Stimulated activated CD8-positive, alpha-beta memory T cell treated with anti-CD3 and anti-CD28 coated beads, Interleukin-4, amount 100 ng/mL, for 4 hours (primary cell): ENCODE data around the gene MAPK4.

ENCODE experiments used
- DNase-seq, 2 donors: peaks; one replicate each; pipeline ENCODE4 v3.0.0-alpha.2; 2020; ENCODE audit warnings: low read depth in 2 of 2, low spot score in 1 of 2

The MAPK4 gene

DNA sequence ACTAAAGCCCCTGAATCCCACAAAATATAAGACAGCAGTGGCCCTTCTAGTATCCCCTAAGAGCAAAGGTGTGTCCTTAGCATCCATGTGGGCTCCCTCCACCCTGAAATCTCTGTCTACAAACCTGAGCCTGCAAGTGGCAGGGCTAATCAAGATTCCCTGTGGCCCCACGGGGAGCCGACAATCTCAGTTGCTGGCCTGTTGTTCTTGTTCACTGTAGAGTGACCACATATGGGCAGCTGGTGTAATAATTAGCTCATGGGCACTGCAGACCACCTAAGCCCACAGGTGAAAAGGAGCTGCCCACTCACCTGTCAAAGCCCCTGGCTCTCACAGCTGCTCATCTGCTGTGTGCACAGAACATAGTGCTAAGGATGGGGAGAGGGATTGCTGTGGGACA, 157.7 kb downstream of the MAPK4 start:
- no peak for DNase-seq

DNA sequence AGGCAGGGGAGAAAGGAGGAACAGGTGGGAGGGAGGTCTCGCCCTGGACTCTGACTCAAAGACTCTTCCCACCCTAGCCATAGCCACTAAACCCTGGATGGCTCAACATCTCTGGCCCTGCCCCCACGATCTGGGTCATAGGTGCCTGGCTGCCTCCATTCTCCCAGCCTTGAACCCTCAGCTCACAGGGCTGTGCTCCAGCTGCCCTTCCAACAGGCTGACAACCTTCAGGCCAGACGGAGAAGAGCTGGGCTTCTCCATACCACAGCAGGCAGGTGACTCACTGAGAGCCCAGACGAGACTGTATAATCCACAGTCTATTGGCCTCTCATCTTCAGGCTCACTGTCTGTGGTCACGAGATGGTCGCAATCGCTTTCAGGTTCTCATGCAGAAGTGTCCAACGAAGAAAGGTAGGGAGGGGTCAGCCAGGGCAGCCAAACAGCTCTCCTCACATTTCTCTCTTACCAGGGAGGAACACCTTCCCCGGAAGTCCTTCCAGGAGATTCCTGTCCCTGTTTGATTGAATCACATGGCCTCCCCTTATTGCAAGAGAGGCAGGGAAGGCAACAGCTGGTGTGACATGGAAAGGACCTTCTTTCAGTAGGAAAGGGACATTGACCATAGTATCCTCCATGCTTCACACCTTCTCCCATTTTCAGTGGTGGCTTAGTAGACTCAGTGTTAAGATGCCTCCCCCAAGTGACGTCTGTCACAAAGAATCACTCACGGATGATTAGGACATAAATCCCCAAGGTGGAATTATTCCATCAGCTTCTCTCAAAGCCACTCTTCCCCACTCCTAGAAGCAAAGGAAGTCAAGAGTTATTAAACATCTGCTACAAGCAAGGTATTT, 159.8 kb downstream of the MAPK4 start:
- no peak for DNase-seq

DNA sequence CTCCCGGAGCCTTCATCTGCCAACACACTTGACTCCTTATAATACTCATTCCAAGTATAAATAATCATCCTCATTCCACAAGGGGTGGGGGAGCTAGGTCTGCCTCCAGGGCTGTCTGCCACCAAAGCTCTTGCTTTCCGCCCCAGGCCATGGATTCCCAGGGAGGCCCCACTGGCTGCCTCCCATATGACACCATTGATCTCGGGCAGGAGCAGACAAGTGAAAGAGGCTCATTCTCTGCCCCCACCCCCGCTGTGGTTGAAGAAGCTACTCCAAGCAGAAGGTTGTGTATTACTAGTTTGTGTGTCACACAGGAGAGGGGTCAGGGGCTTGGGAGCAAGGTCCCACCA, 160.4 kb downstream of the MAPK4 start:
- no peak for DNase-seq

DNA sequence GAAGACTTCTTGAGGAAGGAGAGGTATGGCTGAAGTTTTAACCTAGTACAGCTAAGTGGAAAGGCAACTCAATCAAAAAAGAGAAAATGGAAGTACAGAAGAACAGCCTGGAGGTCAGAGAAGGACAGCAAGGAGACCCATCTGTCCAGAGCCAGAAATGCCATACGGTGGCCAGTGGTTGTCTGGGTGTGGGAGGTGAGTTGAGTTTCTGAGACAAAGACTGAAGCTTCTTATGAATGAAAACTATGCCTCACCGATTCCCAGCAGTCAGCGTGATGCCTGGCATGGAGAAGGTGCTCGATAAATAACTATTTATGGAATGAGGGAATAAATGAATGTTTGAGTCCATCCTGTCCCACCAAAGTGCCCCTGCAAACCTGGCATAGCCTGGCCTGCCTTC, 161.1 kb downstream of the MAPK4 start:
- no peak for DNase-seq

DNA sequence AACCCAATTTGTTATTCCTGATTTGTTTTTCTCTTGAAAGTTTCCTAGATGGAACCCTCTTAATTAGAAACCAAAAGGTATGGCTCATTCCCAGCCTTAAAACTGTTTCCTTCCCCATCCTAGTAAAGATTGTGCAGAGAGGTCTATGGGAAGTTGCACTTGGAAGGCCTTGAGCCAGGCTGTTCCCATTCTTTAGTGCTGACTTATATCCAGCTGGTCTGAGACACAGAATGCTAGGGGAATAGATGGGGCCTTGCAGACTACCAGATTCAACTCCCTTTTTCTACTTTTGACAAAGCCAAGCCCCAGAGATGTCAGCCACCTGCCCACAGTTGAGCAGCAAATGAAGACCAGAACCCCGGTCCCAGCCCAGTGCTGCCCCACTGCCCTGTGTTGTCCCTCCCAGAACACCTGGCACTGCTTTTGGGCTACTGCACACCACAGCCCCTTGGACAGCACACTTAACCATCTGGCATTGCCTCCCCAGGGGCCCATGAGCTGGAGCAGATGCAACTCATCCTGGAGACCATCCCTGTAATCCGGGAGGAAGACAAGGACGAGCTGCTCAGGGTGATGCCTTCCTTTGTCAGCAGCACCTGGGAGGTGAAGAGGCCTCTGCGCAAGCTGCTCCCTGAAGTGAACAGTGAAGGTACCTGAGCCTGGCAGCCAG, 161.7 kb downstream of the MAPK4 start:
- no peak for DNase-seq

GRCh38 chr18:50722311-50722710, 162.4 kb downstream of the MAPK4 start:
- no peak for DNase-seq

GRCh38 chr18:50724751-50725151, 164.9 kb downstream of the MAPK4 start:
- DNase-seq = no peak

- no peak for DNase-seq
These were observed 167.2 kb downstream of the MAPK4 start for GRCh38 chr18:50726960-50727589.

- DNase-seq = no peak
These were observed 168.0 kb downstream of the MAPK4 start for GRCh38 chr18:50727721-50728471.

- DNase-seq = no peak
These were observed 169.5 kb downstream of the MAPK4 start for GRCh38 chr18:50729376-50729775.

DNA sequence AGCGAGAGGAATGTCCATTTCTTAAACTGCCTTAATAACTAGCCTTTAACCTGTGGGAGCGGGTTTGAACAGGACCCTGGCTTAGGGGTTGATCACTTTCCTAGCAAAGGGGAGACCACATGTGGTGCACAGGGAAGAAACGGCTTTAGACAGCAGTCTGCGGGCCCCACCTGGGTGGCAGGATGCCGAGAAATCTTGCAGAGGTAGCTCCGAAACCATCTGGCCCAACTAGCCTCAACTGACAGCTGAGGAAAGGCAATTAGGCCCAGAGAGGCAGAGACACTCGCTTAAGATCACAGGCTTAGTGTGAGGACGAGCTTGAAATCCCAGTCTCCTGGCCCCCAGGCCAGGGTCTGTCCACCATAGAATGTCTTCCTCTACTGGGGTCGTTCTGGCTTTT, 170.1 kb downstream of the MAPK4 start:
- DNase-seq = no peak

DNA sequence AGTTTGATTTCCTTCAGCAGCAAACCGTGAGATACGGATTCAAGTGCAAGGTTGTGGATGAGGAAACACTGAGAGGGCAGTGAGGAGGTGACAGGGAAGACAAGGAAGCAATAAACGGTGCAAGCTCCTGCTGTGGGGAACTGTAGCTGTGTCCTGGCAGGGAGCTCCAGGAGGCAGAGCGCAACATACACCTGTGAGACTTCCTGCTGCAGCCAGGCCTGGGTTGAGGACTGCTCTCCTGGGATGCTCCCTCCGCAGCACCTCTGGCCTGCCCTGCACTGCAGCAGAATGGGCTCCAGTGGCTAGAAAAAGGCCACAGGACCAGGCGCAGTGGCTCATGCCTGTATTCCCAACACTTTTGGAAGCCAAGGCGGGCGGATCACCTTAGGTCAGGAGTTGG, 174.5 kb downstream of the MAPK4 start:
- DNase-seq = no peak

DNA sequence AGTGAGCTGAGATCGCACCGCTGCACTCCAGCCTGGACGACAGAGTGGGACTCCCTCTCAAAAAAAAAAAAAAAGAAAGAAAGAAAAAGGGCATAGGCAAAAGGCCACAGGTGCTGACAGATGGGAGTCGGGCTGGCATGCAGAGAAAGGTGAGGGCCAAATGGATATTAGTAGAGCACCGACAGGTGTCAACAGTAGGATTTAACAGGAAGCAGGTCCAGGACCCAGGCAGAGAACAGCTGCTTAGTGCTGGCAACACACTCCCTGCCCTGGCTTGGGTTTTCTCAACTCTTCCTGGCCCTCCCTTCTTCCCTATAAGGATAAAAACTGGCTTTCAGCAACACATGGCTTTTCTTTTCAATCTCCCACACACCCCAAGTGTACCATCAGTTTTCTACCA, 175.0 kb downstream of the MAPK4 start:
- no peak for DNase-seq

GRCh38 chr18:50737127-50737526, 177.2 kb downstream of the MAPK4 start:
- DNase-seq = no peak

- no peak for DNase-seq
These were observed 178.3 kb downstream of the MAPK4 start for GRCh38 chr18:50738098-50738757.

DNA sequence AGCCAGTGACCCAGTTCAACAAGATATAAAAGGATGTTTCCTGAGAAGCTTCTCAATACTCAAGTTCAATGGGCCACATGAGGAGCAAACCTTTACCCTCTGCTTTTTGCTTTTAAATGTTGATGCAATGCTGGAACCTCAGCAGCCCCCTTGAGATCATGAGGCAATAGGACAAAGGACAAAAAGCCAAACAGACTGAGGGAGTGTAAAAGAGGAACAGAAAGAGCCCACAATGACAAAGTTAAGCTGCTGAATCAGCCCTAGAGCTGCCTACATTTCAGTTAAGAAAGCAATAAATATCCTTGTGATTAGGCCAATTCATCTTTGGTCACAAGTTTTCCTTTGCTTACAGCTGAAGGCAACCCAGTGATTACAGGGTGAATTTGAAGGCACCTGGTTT, 183.1 kb downstream of the MAPK4 start:
- no peak for DNase-seq

DNA sequence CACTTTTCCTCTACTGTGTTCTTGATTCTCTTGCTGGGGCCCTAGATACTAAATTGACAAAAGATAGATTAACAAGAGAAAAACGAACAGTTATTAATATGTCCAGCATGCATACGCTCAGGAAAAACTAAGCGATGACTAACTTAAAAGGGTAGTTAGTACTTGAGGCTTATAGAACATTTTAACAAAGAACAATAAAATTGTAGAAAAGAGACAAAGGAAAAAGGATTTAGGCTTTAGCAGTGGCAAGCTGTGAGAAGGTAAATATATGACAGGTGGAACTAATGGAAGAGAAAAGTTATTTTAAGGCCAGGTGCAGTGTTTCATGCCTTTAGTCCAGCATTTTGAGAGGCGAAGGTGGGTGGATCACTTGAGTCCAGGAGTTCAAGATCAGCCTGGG, 184.4 kb downstream of the MAPK4 start:
- no peak for DNase-seq

- DNase-seq = no peak
These were observed 186.1 kb downstream of the MAPK4 start for GRCh38 chr18:50745945-50746344.

DNA sequence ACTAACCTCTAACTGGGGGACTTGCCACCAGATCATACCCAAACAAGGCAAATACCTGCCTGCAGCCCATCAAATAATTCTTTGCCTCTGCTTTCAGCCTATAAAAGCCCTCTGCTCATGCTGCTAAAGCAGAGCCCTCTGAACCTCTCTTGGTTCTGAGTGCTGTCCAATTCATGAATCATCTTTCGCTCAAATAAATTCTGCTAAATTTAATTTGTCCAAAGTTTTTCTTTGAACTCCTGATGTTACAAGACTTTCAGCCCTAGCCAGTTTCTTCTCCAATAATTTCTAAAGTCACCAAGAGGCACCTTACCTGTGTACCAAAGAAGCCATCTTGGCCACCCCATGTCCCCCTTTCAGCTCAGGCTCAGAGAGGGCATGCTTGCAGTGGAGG, 188.0 kb downstream of the MAPK4 start:
- DNase-seq = no peak

GRCh38 chr18:50748243-50749229, 188.6 kb downstream of the MAPK4 start:
- DNase-seq = no peak
